Left lobe of liver (tissue), 2 donors: Measurements from ENCODE around the gene GREB1L. TPM values are rescaled to one million over a fixed set of nuclear protein-coding genes. Genes with fewer than 3 reads are reported as not detected.
A peak's percentile ranks its signal among the peaks of the same experiment; 100 is the strongest.
"Not testable (repeated sequence)": the region's sequence is repeated elsewhere in the genome, so short reads cannot be mapped to it uniquely, and the experiment has no call there.

ENCODE experiments used
- ATAC-seq: fragments of 200-7000 bp; cut with Tn5 transposase; one replicate; pipeline ENCODE4 v1.9.1; 2020; ENCODE audit warnings: mild to moderate bottlenecking, moderate library complexity
- DNase-seq: peaks from one replicate; pipeline ENCODE4 v3.0.0-alpha.2; 2020; ENCODE audit warnings: low spot score
- total RNA-seq: library from RNA; stranded (reverse); gene quantifications from one replicate; pipeline ENCODE4 v1.2.1, GENCODE V29; 2021
- donor health status: DM: no; HTN: no; CAD: no; lungs with moderate emphysema.
- donor health status: DM: no; HTN: yes; CAD: no.

GREB1L gene
- total RNA-seq, 1 donor from 2014 or later, result 4.3 TPM

- ATAC-seq (no peak), DNase-seq (no peak)
Observed at GRCh38 chr18:21361307-21361880, 119.4 kb downstream of the GREB1L start.

GRCh38 chr18:21362831-21363230, 120.8 kb downstream of the GREB1L start:
- ATAC-seq (no peak), DNase-seq (no peak)

- DNase-seq, result no peak
- no peak for ATAC-seq
Observed at GRCh38 chr18:21363348-21363747, 121.3 kb downstream of the GREB1L start.

- DNase-seq (no peak), ATAC-seq (no peak)
Observed at GRCh38 chr18:21364471-21364870, 122.4 kb downstream of the GREB1L start.

GRCh38 chr18:21366896-21367295, 124.9 kb downstream of the GREB1L start:
- ATAC-seq (no peak), DNase-seq (no peak)

GRCh38 chr18:21369146-21369545, 127.1 kb downstream of the GREB1L start:
- DNase-seq, result no peak
- no peak for ATAC-seq

- DNase-seq, ATAC-seq: not testable (repeated sequence)
Observed at GRCh38 chr18:21369597-21369996, 127.6 kb downstream of the GREB1L start.

- DNase-seq (no peak), ATAC-seq (no peak)
Observed at GRCh38 chr18:21383031-21383430, 141.0 kb downstream of the GREB1L start.

- no peak for ATAC-seq
- DNase-seq, result no peak
Observed at GRCh38 chr18:21386523-21387240, 144.7 kb downstream of the GREB1L start.

- DNase-seq (no peak), ATAC-seq (no peak)
Observed at GRCh38 chr18:21387886-21388285, 145.9 kb downstream of the GREB1L start.

GRCh38 chr18:21389283-21389682, 147.3 kb downstream of the GREB1L start:
- ATAC-seq (no peak), DNase-seq (no peak)

- ATAC-seq, result no peak
Observed at GRCh38 chr18:21389903-21390302, 147.9 kb downstream of the GREB1L start.

GRCh38 chr18:21391074-21391673, 149.1 kb downstream of the GREB1L start:
- no peak for ATAC-seq
- no peak for DNase-seq

More at GRCh38 chr18:21389903-21390302, 147.9 kb downstream of the GREB1L start:
- no peak for DNase-seq

GRCh38 chr18:21393986-21394385, 152.0 kb downstream of the GREB1L start:
- DNase-seq, result no peak
- ATAC-seq, result no peak

GRCh38 chr18:21398121-21398520, 156.1 kb downstream of the GREB1L start:
- DNase-seq, result no peak
- ATAC-seq, result no peak

- ATAC-seq (no peak), DNase-seq (no peak)
Observed at GRCh38 chr18:21402272-21402671, 160.2 kb downstream of the GREB1L start.

- no peak for DNase-seq
- no peak for ATAC-seq
Observed at GRCh38 chr18:21404426-21404825, 162.4 kb downstream of the GREB1L start.

GRCh38 chr18:21406116-21406515, 164.1 kb downstream of the GREB1L start:
- no peak for ATAC-seq
- no peak for DNase-seq

- ATAC-seq (no peak), DNase-seq (no peak)
Observed at GRCh38 chr18:21408681-21409080, 166.6 kb downstream of the GREB1L start.

- ATAC-seq, result no peak
- no peak for DNase-seq
Observed at GRCh38 chr18:21433436-21433835, 191.4 kb downstream of the GREB1L start.

- DNase-seq (no peak), ATAC-seq (peak; percentile 73)
Observed at GRCh38 chr18:21439431-21439846, 197.4 kb downstream of the GREB1L start.

- DNase-seq (no peak), ATAC-seq (no peak)
Observed at GRCh38 chr18:21441670-21442069, 199.6 kb downstream of the GREB1L start.
